ENCODE results near the gene AFAP1.

Gene AFAP1

DNA sequence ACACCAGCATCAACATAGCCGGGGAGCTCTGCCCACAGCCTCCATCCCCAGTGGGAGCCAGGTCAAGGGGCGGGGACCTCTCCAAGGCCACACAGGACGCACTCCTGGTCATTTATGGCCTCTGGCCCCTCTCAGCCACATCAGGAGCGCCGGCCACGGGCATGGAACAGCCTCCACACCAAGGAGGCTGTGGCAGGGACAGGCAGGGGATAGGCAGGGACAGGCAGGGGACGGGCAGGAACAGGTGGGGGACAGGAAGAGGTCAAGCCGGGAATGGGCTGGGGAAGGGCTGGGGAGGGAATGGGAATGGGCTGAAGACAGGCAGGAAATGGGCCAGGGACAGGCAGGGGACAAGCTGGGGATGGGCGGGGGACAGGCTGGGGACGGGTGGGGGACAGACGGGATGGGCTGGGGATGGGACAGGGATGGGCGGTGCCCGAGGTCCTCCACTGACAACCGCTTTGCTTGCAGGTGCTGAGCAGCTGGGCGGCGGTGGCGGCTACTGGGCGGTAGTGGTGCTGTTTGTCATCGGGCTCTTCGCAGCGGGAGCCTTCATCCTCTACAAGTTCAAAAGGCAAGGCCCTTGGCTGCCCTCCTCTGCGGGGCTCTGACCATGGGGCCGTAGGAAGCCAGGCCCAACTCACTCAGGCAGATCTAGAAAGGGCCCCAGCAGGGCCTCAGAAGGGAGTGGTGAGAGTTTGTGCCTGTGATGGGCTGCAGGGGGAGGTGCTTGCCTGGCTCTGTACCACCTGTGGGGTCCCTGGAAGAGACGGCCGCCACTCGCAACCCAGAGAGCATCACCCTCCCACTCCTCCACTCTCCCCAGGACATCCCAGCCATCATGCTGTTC, 205.6 kb downstream of the AFAP1 start:
- no peak for DNase-seq

GRCh38 chr4:7733201-7733600, 206.5 kb downstream of the AFAP1 start:
- DNase-seq: no peak

DNA sequence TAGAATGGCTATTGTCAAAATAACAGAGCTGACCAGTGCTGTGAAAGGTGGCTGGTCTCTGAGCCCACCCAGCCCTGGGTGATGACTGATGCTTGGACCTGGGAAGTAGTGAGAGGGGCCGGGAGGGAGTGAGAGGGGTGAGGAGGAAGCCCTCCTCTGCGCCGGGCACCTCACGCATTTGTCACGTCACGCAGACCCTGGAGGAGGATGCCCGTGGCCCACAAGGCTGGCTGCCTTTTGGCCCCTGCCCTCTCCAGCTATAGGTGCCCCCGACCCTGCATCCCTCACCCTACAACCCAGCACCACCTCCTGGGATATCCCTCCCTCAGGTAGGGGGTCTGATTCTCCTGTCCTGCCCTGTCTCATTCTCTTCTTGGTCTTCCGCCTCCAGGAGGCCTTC, 207.4 kb downstream of the AFAP1 start:
- DNase-seq: no peak

DNA sequence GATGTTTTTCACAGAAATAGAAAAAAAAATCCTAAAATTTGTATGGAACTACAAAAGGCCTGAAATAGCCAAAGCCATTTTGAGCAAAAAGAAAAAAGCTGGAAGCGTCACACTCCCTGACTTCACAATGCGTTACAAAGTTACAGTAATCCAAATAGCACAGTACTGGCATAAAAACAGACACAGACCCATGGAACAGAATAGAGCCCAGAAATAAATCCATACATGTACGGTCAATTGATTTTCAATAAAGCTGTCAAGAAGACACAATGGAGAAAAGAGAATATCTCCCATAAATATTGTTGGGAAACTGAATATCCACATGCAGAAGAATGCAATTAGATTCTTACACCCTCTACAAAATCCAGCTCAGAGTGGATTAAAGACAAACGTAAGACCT, 208.2 kb downstream of the AFAP1 start:
- no peak for DNase-seq

DNA sequence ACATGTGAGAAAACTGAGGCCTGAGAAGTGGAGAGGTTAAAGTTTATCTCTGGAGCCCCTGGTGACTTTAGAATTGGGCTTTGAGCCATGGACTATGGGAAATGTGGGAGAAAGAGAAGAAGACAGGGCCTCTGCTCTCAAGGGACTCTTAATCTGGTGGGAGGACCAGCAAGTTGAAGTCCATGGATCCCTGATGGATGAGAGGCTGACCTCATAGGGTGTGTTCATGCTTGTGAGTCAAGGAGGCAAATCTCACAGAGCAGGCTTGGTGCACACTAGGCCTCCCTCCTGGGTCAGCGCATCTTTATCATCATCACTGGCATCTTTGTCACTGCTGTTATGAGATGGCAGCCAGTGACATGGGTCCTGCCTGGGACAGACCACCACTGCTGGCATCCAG, 211.9 kb downstream of the AFAP1 start:
- no peak for DNase-seq

DNA sequence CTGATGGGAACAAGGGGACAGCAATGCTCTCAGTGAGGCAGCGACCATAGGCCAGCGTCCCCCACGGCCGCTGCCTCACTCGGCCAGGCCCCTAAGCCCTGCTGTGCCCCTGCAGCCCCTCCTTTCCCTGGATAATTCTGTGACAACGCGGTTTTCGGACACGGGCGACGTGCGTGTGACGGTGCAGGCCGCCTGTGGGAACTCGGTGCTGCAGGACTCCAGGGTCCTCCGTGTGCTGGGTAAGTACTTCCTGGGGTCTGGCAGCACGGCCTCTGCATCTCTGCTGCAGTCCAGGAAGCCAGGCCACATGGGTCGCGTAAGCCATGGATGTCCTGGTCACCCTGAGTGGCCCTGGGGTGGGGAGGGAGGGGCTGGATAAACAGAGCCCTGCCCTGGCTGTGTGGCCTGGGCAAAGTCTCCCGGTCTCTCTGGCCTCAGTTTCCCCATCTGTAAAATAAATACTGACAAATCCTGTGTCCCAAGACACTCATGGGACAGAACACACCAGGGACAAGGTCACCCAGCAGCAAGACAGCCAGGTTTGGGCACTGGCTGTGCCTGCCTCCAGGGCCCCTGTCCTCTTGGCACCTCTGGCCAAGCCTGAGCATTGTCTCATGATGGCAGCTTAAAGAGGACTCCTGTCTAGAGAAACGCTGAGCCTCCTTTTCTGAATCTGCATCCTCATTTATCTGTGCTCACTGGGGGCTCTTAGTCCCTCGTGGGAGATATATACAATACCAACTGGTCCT, 212.8 kb downstream of the AFAP1 start:
- no peak for DNase-seq

DNA sequence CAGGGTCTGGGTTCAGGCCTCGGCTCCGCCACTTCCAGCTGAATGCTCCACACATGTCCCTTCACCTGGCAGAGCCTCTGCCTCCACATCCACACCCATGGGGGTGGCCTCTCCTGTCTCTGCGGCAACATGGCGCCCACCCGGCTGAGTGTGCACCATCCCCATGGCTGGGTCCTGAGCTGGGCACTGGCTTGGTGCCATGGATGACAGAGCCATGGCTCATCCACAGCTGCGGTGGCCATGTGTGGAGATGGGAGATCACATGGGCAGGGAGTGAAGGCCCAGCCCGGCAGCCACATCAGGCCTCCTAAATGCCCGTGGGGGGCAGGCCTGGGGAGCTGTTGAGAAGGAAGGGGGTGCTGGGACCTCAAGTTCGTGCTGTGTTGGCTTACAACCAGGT, 213.7 kb downstream of the AFAP1 start:
- DNase-seq: no peak

DNA sequence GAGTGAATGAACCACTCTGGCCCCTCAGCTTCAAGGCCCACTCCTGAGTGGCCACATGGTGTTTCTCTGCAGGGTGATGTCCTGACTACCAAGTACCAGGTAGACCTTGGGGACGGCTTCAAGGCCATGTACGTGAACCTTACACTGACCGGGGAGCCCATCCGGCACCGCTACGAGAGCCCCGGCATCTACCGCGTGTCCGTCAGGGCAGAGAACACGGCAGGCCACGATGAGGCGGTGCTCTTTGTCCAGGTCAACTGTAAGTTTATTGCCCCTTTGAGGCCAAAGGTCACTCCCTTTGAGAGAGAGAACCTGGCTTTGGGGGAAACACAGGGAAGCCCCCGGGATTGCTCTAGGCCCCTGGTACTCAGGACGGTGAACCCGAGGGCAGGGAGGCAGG, 216.0 kb downstream of the AFAP1 start:
- no peak for DNase-seq

GRCh38 chr4:7722766-7723387, 216.8 kb downstream of the AFAP1 start:
- no peak for DNase-seq

GRCh38 chr4:7721984-7722551, 217.6 kb downstream of the AFAP1 start:
- no peak for DNase-seq

GRCh38 chr4:7719354-7720174, 220.1 kb downstream of the AFAP1 start:
- peak; percentile 58 for DNase-seq

GRCh38 chr4:7717946-7718490, 221.6 kb downstream of the AFAP1 start:
- DNase-seq: no peak

GRCh38 chr4:7717161-7717560, 222.5 kb downstream of the AFAP1 start:
- DNase-seq: no peak

DNA sequence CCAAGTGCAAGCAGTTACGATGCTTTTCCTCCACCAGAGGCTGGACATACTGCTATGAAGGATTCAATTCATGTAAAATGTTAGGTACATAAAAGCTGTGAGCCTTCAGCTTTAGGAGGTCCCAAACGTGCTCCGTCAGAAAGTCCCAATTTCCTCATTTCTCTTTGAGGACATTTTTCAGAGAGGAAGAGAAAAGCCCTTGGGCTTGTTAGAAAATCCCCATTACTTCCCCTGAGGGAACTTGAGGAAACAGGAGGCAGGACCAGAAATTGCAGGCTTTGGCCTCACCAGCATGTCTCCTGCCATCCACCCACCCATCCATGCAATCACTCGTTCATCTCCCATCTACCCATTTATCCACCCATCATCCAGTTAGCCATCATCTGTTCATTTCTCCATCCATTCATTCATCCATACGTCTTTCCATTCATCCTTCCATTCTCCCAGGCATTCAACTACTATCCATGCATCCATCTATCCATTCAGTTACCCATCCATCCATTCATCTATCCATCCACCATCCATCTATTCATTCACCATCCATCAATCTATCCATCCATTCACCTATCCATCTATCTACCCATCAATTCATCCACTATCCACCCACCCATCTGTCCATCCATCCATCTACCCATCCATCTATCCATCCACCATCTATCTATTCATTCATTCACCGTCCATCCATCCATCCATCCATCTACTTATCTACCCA, 223.5 kb downstream of the AFAP1 start:
- DNase-seq: no peak

DNA sequence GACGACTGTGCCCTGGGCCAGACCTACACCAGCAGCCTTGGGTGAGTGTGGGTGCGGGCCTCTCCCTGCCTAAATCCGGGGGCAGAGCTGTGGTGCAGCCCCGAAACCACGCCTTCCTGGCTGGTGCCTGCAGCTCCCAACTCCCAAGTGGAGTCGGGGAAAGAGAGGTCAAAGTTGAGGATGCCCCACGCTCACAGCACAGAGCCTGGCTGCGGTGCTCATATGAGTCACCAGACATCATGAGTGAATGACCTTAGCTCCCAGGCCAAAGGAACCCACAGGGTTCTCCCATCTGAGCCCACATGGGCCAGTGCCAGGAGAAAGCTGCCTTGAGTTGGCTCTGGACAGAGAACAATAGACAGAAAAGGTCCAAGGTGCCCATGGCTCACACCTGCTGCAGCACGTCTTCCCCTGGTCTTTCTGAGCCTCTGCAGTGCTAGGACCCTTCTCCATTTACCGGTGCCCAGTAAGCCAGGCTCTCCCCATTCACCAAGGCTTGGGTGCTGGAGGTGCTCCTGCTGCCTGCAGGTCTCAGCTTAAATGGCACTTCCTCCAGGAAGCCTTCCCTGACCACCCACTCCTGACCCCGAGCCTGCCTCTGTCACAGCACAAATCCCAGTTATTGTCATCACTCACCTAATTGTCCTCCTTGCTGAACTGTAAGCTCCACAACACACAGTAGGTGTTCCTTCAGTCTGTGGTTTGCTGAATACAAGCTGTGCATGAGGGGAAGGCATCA, 224.2 kb downstream of the AFAP1 start:
- no peak for DNase-seq

GRCh38 chr4:7714738-7715137, 224.9 kb downstream of the AFAP1 start:
- no peak for DNase-seq

GRCh38 chr4:7714176-7714575, 225.5 kb downstream of the AFAP1 start:
- DNase-seq: no peak

DNA sequence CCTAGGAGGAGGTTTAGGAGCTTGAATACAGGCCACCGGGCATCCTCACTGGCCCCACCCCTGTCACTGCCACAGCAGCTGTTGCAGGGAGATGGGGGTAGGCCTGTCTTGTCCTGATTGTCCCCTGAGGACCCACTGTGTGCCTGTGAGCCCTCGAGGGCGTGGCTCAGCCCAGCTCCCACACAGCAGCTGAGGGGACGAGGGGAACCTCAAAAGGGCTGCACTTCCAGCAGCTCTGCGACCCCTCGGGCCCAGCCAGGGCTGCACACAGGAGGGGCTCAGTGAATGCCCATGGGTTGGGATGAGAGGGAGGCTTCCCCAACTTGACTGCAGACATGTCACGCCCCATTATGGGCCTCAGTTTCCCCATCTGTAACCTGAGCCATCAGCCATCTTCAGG, 225.9 kb downstream of the AFAP1 start:
- DNase-seq: no peak

- no peak for DNase-seq
Measured at GRCh38 chr4:7712021-7712671, 227.5 kb downstream of the AFAP1 start.

DNA sequence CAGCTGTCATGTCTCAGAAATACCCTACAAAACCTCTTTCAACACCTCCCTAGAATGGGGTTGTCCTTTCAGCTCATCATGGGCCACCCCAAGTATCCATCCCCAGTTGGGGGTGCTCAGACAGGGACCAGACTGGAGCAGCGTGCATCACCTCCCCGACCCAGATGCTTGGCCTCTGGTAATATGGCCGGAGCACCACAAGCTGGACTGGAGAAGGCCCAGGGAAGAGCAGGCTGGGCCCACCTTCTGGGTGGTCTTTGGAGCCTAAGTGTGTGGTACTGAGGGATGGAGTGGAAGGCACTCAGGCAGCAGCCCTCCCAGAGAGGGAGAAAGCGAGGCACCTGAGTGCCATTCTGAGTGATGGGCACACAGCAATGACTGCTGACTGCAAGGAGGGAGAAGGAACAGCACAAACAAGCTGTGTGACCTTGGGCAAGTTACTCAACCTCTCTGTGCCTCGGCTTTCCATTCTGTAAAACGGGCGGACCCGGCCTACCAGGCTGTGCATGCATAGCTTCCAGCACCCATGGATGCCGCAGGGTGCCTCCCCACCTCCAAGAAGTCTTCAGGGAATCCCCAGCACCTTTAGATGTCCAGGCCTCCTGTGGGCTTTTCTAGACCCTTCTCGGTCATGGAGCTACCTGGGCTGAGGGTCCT, 228.2 kb downstream of the AFAP1 start:
- DNase-seq: no peak

Data from activated gamma-delta T cell treated with Interleukin-2 at 50 U/mL for 16 hours (primary cell).